H1 (cell line): ENCODE measurements around the gene PCTP. TPM values are rescaled to one million over a fixed set of nuclear protein-coding genes. Genes with fewer than 3 reads are reported as not detected.

Source experiments
- CTCF ChIA-PET: fragments of 300-600 bp; sonication (Branson Sonifier 250); formaldehyde crosslinking; loops from one replicate; lab custom pipeline; 2021; ENCODE audit not compliant: partially characterized antibody; lab: Charles Lee
- POLR2A ChIA-PET: fragments of 300-600 bp; sonication (Branson Sonifier 250); formaldehyde crosslinking; loops from one replicate; lab custom pipeline; 2021; ENCODE audit warnings: inconsistent platforms; ENCODE audit not compliant: partially characterized antibody; lab: Charles Lee
- DNase-seq, 2 experiments: peaks; one replicate each; pipeline versions ENCODE4 v3.0.0 to v3.0.0-alpha.2; 2010 to 2022; ENCODE audit warnings: low spot score in 2 of 2, low read depth in 1 of 2, mixed read lengths in 1 of 2
- FAIRE-seq: peaks from 2 replicates; lab custom pipeline; 2011; peaks lifted over from hg19 to GRCh38; lab: Jason Lieb, UNC
- H2AFZ ChIP-seq: 2 replicates; pipeline ENCODE4 v1.8.1; 2012; ENCODE audit warnings: low read length, inconsistent platforms
- H2AK5ac ChIP-seq: 2 replicates; pipeline ENCODE4 v1.6.1; 2013; ENCODE audit warnings: low read depth, low read length
- H2BK120ac ChIP-seq: replicated peaks from 2 replicates; pipeline ENCODE3; 2013; ENCODE audit warnings: low read depth, low read length, inconsistent platforms
- H2BK12ac ChIP-seq: 2 replicates; pipeline ENCODE4 v1.6.1; 2013; ENCODE audit warnings: low read depth, low read length
- H2BK15ac ChIP-seq: 2 replicates; pipeline ENCODE4 v1.6.1; 2013; ENCODE audit warnings: low read length
- H2BK20ac ChIP-seq: 2 replicates; pipeline ENCODE4 v1.6.1; 2013; ENCODE audit warnings: low read length
- H2BK5ac ChIP-seq: 2 replicates; pipeline ENCODE4 v1.6.1; 2013; ENCODE audit warnings: low read depth, low read length
- H3K14ac ChIP-seq: 2 replicates; pipeline ENCODE4 v1.6.1; 2013; ENCODE audit warnings: inconsistent platforms; ENCODE audit not compliant: insufficient read length
- H3K18ac ChIP-seq: 2 replicates; pipeline ENCODE4 v1.6.1; 2013; ENCODE audit warnings: low read length; ENCODE audit errors: extremely low read depth
- H3K23ac ChIP-seq: 2 replicates; pipeline ENCODE4 v1.6.1; 2013; ENCODE audit warnings: inconsistent platforms; ENCODE audit not compliant: insufficient read length
- H3K23me2 ChIP-seq: 2 replicates; pipeline ENCODE4 v1.6.1; 2013; ENCODE audit warnings: low read depth, low read length
- H3K27ac ChIP-seq: 2 replicates; pipeline ENCODE4 v1.6.1; 2011; ENCODE audit warnings: low read depth, low read length, inconsistent platforms
- H3K27me3 ChIP-seq, 4 experiments: replicated peaks in 1 of 4; 1 replicate in 1 of 4; 2 replicates in 3 of 4; pipeline versions ENCODE4 v1.6.1 to v1.8.1; 2011 to 2013; ENCODE audit warnings: low read length in 3 of 4, mild to moderate bottlenecking in 3 of 4, inconsistent platforms in 2 of 4, mixed read lengths in 2 of 4, moderate library complexity in 1 of 4; ENCODE audit not compliant: control insufficient read depth in 3 of 4, insufficient read depth in 3 of 4; ENCODE audit errors: extremely low read depth in 1 of 4
- H3K36me3 ChIP-seq, 4 experiments: 2 replicates each; pipeline versions ENCODE4 v1.6.1 to v1.8.1; 2011 to 2013; ENCODE audit warnings: mild to moderate bottlenecking in 4 of 4, low read length in 3 of 4, moderate library complexity in 2 of 4, control low read depth in 1 of 4, inconsistent platforms in 1 of 4; ENCODE audit not compliant: insufficient read depth in 4 of 4, control insufficient read depth in 2 of 4
- H3K4ac ChIP-seq: replicated peaks from 2 replicates; pipeline ENCODE3; 2013; ENCODE audit warnings: low read length, low read depth, mixed read lengths, inconsistent platforms; ENCODE audit not compliant: insufficient read length
- H3K4me1 ChIP-seq, 4 experiments: replicated peaks in 1 of 4; 1 replicate in 1 of 4; 2 replicates in 3 of 4; pipeline versions ENCODE4 v1.6.1 to v1.8.1; 2011 to 2013; ENCODE audit warnings: low read length in 3 of 4, inconsistent platforms in 2 of 4, mixed read lengths in 1 of 4; ENCODE audit not compliant: insufficient read depth in 4 of 4, control insufficient read depth in 3 of 4
- H3K4me2 ChIP-seq, 2 experiments: 2 replicates each; pipeline versions ENCODE4 v1.6.1 to v1.8.1; 2011 to 2013; ENCODE audit warnings: low read depth in 2 of 2, low read length in 2 of 2, control low read depth in 1 of 2, inconsistent platforms in 1 of 2, mild to moderate bottlenecking in 1 of 2; ENCODE audit not compliant: insufficient read depth in 1 of 2
- H3K4me3 ChIP-seq, 4 experiments: fragments of 200-600, 300-600 bp in 1 of 4; sonication (generic), shearing (Covaris generic), sonication (Bioruptor Twin) in 1 of 4; 2 replicates each; pipeline versions ENCODE4 v1.5.1 to v1.8.1; 2011 to 2016; ENCODE audit warnings: low read length in 4 of 4, low read depth in 3 of 4, control low read depth in 2 of 4, inconsistent platforms in 2 of 4, mild to moderate bottlenecking in 2 of 4, mixed read lengths in 1 of 4, moderate library complexity in 1 of 4; ENCODE audit not compliant: insufficient read depth in 2 of 4; ENCODE audit errors: extremely low read depth in 1 of 4
- H3K56ac ChIP-seq: replicated peaks from 2 replicates; pipeline ENCODE3; 2013; ENCODE audit warnings: low read depth, mild to moderate bottlenecking, mixed read lengths, low read length, inconsistent platforms; ENCODE audit not compliant: insufficient read length
- H3K79me1 ChIP-seq: 2 replicates; pipeline ENCODE4 v1.6.1; 2013; ENCODE audit warnings: low read depth, low read length, control low read depth
- H3K79me2 ChIP-seq, 2 experiments: 2 replicates each; pipeline versions ENCODE4 v1.6.1 to v1.8.1; 2012 to 2013; ENCODE audit warnings: low read length in 2 of 2, mild to moderate bottlenecking in 2 of 2, inconsistent platforms in 1 of 2; ENCODE audit not compliant: insufficient read depth in 2 of 2, control insufficient read depth in 1 of 2
- H3K9ac ChIP-seq, 4 experiments: replicated peaks in 1 of 4; 1 replicate in 1 of 4; 2 replicates in 3 of 4; pipeline versions ENCODE4 v1.6.1 to v1.8.1; 2011 to 2013; ENCODE audit warnings: low read depth in 3 of 4, low read length in 3 of 4, control low read depth in 2 of 4, mild to moderate bottlenecking in 2 of 4, moderate library complexity in 2 of 4, inconsistent platforms in 1 of 4; ENCODE audit errors: extremely low read depth in 1 of 4
- H3K9me3 ChIP-seq, 2 experiments: 2 replicates each; pipeline versions ENCODE4 v1.6.1 to v1.8.1; 2012 to 2013; ENCODE audit warnings: mild to moderate bottlenecking in 2 of 2, moderate library complexity in 2 of 2, control low read depth in 1 of 2, inconsistent platforms in 1 of 2, low read depth in 1 of 2, low read length in 1 of 2, mixed read lengths in 1 of 2; ENCODE audit not compliant: insufficient read depth in 2 of 2
- H4K20me1 ChIP-seq, 2 experiments: replicated peaks in 1 of 2; 2 replicates each; pipeline versions ENCODE3 to v1.8.1; 2011 to 2013; ENCODE audit warnings: inconsistent platforms in 2 of 2, low read length in 2 of 2, mild to moderate bottlenecking in 1 of 2; ENCODE audit not compliant: insufficient read depth in 2 of 2, control insufficient read depth in 1 of 2
- H4K5ac ChIP-seq: 2 replicates; pipeline ENCODE4 v1.6.1; 2013; ENCODE audit warnings: low read length, low read depth, mixed read lengths, inconsistent platforms; ENCODE audit not compliant: insufficient read length
- H4K8ac ChIP-seq: 2 replicates; pipeline ENCODE4 v1.8.0; 2013; ENCODE audit warnings: mild to moderate bottlenecking, moderate library complexity, low read length, inconsistent platforms; ENCODE audit not compliant: insufficient read depth; ENCODE audit errors: extremely low read depth
- H4K91ac ChIP-seq: replicated peaks from 2 replicates; pipeline ENCODE3; 2013; ENCODE audit warnings: low read length, mixed read lengths, inconsistent platforms; ENCODE audit not compliant: insufficient read length
- CHD2 ChIP-seq: IDR thresholded peaks from 2 replicates; pipeline ENCODE4 v1.6.1; 2012; ENCODE audit warnings: low read length, improper control_type of control experiment
- EP300 ChIP-seq, 2 experiments: IDR thresholded peaks; 1 replicate in 1 of 2; 2 replicates in 1 of 2; pipeline ENCODE4 v1.6.1; 2011 to 2012; ENCODE audit warnings: low read depth in 2 of 2, low read length in 2 of 2, mild to moderate bottlenecking in 2 of 2, borderline replicate concordance in 1 of 2, inconsistent platforms in 1 of 2, moderate library complexity in 1 of 2
- NANOG ChIP-seq: IDR thresholded peaks from 2 replicates; pipeline ENCODE4 v1.6.1; 2011; ENCODE audit warnings: low read length, low read depth, mild to moderate bottlenecking, inconsistent platforms; ENCODE audit not compliant: insufficient read depth, poor library complexity, severe bottlenecking
- WGBS, 2 experiments: shearing (Covaris generic) in 1 of 2; methylation state at CpG; one replicate each; pipeline versions ENCODE4 v1.1.6 to v1.1.7; 2013 to 2015; ENCODE audit warnings: low lambda C conversion rate in 2 of 2, mixed read lengths in 2 of 2, inconsistent platforms in 1 of 2, low coverage in 1 of 2, missing lambda C conversion rate in 1 of 2; ENCODE audit not compliant: insufficient replicate concordance in 2 of 2, insufficient coverage in 1 of 2, insufficient read length in 1 of 2; ENCODE audit errors: extremely low coverage in 1 of 2, missing lambda C conversion rate in 1 of 2; 5-methylcytosine and 5-hydroxymethylcytosine counted together
- polyA plus RNA-seq, 7 experiments: library from polyadenylated mRNA; depleted of rRNA in 3 of 7; stranded (reverse) in 5 of 7; unstranded in 2 of 7; fragments of >200 nt in 5 of 7; fragments of 200-250 nt in 2 of 7; gene quantifications; 1 replicate in 5 of 7; 2 replicates in 1 of 7; 4 replicates in 1 of 7; pipeline versions ENCODE4 v1.2.1 to v1.2.3, GENCODE V29; 2011 to 2013; ENCODE audit warnings: missing spikeins in 2 of 7, mixed read lengths in 2 of 7
- total RNA-seq: library from RNA; stranded (reverse); fragmentation: NEBNext Ultra II Directional; extraction: Animal tissue kit (Norgen Biotek cat#: 25700); gene quantifications from 2 replicates; pipeline ENCODE4 v1.2.1, GENCODE V29; 2021
- TF ChIP-seq, protein P1 (sequence below): IDR thresholded peaks from 2 replicates; pipeline ENCODE4 v1.6.1; 2012; ENCODE audit warnings: low read length, inconsistent platforms

PCTP gene
- total and polyA plus RNA-seq, 2 of the 8 experiments (the other 6 are each of a cell fraction or from before 2014, with no cell fraction given) = 14.1 to 14.6 TPM

DNA sequence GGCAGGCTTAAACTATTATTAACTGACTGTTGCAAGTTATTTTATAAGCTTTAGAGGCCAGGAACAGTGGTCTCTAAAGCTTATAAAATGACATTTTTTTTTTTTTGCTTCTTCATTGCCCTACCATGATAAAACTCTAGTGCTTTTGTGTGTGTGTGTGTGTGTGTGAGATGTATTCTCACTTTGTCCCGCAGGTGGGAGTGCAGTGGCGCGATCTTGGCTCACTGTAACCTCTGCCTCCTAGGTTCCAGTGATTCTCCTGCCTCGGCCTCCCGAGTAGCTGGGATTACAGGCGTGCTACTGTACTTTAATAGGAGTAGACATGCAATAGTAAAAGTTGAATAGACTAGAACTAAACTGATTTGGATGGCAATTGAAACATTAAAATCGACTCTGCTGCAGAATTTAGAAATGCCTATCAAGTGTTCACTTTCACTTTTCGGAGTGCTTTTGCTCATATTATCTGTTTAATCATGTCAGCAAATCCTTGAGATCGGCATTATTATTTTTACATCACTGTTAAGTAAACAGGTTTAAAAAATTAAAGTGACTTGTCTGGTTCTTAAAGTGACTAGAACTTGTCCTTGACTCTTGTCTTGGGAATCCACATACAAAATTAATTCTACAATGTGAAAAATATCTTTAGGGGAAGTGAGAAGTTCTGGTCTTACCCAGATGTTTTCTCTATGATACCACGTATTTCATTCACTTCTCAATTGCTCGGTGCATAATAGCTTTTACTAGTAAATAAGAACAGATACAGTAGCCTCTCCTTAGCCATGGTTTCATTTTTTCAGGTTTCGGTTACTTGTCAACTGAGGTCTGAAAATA is 8.4 kb upstream of the PCTP start:
- POLR2A ChIA-PET = no interaction called here
- Histone ChIP-seq H3K56ac (no peak overlapping the region), H3K18ac (no peak overlapping the region), H2AFZ (no peak overlapping the region), H3K4me3 (no peak overlapping the region), H2BK5ac (no peak overlapping the region), H3K4ac (no peak overlapping the region), H3K79me1 (no peaks in the 10 kb centered on the region), H3K36me3 (no peaks in the 10 kb centered on the region), H4K20me1 (no peaks in the 10 kb centered on the region), H3K27ac (no peak overlapping the region), H2AK5ac (no peak overlapping the region), H3K9ac (no peak overlapping the region), H4K5ac (no peak overlapping the region), H3K4me2 (no peak overlapping the region), H4K8ac (no peak overlapping the region), H3K27me3 (no peaks in the 10 kb centered on the region), H3K14ac (no peak overlapping the region), H2BK15ac (no peak overlapping the region), H2BK12ac (no peak overlapping the region), H3K23me2 (no peaks in the 10 kb centered on the region), H3K9me3 (no peaks in the 10 kb centered on the region), H3K4me1 (no peaks in the 10 kb centered on the region), H3K79me2 (no peaks in the 10 kb centered on the region), H3K23ac (no peak overlapping the region), H2BK120ac (no peak overlapping the region), H2BK20ac (no peak overlapping the region), H4K91ac (no peak overlapping the region)
- DNase-seq (no peak), FAIRE-seq (no peak)
- CTCF ChIA-PET = interaction anchor here (0.6 to 2.4 kb wide), 8 partner anchors 8 to 524 kb away, joined by 3 to 10 read pairs (median 6); partner anchors contain the start of gene PCTP
- TF ChIP-seq, protein P1, sequence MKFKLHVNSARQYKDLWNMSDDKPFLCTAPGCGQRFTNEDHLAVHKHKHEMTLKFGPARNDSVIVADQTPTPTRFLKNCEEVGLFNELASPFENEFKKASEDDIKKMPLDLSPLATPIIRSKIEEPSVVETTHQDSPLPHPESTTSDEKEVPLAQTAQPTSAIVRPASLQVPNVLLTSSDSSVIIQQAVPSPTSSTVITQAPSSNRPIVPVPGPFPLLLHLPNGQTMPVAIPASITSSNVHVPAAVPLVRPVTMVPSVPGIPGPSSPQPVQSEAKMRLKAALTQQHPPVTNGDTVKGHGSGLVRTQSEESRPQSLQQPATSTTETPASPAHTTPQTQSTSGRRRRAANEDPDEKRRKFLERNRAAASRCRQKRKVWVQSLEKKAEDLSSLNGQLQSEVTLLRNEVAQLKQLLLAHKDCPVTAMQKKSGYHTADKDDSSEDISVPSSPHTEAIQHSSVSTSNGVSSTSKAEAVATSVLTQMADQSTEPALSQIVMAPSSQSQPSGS = no peak
- TF ChIP-seq EP300 (IDR thresholded peaks at IDR 0.05; ENCODE audit: borderline replicate concordance in 1 of 2, low read depth in 2 of 2, low read length in 2 of 2) (no peak), NANOG (no peak), CHD2 (no peak)
- 87% methylated on average over 12 of the region's 12 CpGs; no CpG with 5 or more reads in 1 of the 2 experiments for WGBS, 2 experiments
